ENCODE results near the gene GUCY1A2.
"Not testable (repeated sequence)": the region's sequence is repeated elsewhere in the genome, so short reads cannot be mapped to it uniquely, and the experiment has no call there.

Gene GUCY1A2

GRCh38 chr11:106828976-106829375 lies 189.3 kb downstream of the GUCY1A2 start:
- DNase-seq, result no peak

- no peak for DNase-seq
Measured at GRCh38 chr11:106828576-106828975, 189.7 kb downstream of the GUCY1A2 start.

- DNase-seq, result no peak
Measured at GRCh38 chr11:106827687-106828086, 190.6 kb downstream of the GUCY1A2 start.

- DNase-seq, result not testable (repeated sequence)
Measured at GRCh38 chr11:106826558-106826957, 191.7 kb downstream of the GUCY1A2 start.

GRCh38 chr11:106821826-106822225 lies 196.4 kb downstream of the GUCY1A2 start:
- no peak for DNase-seq

GRCh38 chr11:106821291-106821690 lies 197.0 kb downstream of the GUCY1A2 start:
- no peak for DNase-seq

GRCh38 chr11:106818443-106818842 lies 199.8 kb downstream of the GUCY1A2 start:
- DNase-seq, result no peak

- DNase-seq, result no peak
Measured at GRCh38 chr11:106815209-106815608, 203.1 kb downstream of the GUCY1A2 start.

- no peak for DNase-seq
Measured at GRCh38 chr11:106813806-106814205, 204.5 kb downstream of the GUCY1A2 start.

GRCh38 chr11:106794058-106794457 lies 224.2 kb downstream of the GUCY1A2 start:
- no peak for DNase-seq

- no peak for DNase-seq
Measured at GRCh38 chr11:106789406-106789805, 228.9 kb downstream of the GUCY1A2 start.

- no peak for DNase-seq
Measured at GRCh38 chr11:106787454-106787853, 230.8 kb downstream of the GUCY1A2 start.

- DNase-seq, result no peak
Measured at GRCh38 chr11:106785913-106786650, 232.2 kb downstream of the GUCY1A2 start.

GRCh38 chr11:106777302-106777701 lies 241.0 kb downstream of the GUCY1A2 start:
- not testable (repeated sequence) for DNase-seq

- DNase-seq, result no peak
Measured at GRCh38 chr11:106770489-106771085, 247.7 kb downstream of the GUCY1A2 start.

GRCh38 chr11:106765469-106766258 lies 252.6 kb downstream of the GUCY1A2 start:
- no peak for DNase-seq

- DNase-seq, result no peak
Measured at GRCh38 chr11:106763501-106763900, 254.8 kb downstream of the GUCY1A2 start.

- DNase-seq, result no peak
Measured at GRCh38 chr11:106761745-106762144, 256.5 kb downstream of the GUCY1A2 start.

- no peak for DNase-seq
Measured at GRCh38 chr11:106761240-106761639, 257.0 kb downstream of the GUCY1A2 start.

GRCh38 chr11:106748059-106748458 lies 270.2 kb downstream of the GUCY1A2 start:
- DNase-seq, result no peak

- DNase-seq, result no peak
Measured at GRCh38 chr11:106745941-106746340, 272.3 kb downstream of the GUCY1A2 start.

- no peak for DNase-seq
Measured at GRCh38 chr11:106733635-106734034, 284.6 kb downstream of the GUCY1A2 start.

GRCh38 chr11:106728859-106729258 lies 289.4 kb downstream of the GUCY1A2 start:
- no peak for DNase-seq

GRCh38 chr11:106728379-106728778 lies 289.9 kb downstream of the GUCY1A2 start:
- no peak for DNase-seq
